HG03097 (cell line): ENCODE results near the gene SPR.
A peak's percentile ranks its signal among the peaks of the same experiment; 100 is the strongest.
"Not testable (repeated sequence)": the region's sequence is repeated elsewhere in the genome, so short reads cannot be mapped to it uniquely, and the experiment has no call there.

Experiments used
- ATAC-seq: cut with Tn5 transposase; IDR thresholded peaks from one replicate; pipeline ENCODE4 v1.9.1; 2021; ENCODE audit not compliant: unreplicated experiment, low FRiP score

Gene SPR

GRCh38 chr2:72888438-72889202, 1.4 kb downstream of the SPR start:
- ATAC-seq = no peak

DNA sequence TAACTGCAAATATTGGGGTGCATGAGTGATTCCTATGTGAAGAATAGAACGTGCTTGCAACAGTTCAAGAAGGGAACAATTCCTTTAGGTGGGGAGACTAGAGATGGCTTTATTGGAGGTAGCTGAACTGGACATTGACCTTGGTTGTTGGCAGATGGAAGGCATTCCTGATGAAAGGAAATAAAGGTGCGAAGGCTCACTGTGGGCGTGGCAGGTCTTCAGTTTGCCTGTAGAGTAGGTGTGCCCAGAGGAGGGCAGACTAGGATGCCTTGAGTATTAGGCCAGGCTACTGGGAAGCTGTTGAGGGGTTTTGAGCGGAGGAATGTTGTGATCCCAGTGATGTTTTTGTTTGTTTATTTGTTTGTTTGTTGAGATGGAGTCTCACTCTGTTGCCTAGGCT, 2.8 kb downstream of the SPR start:
- ATAC-seq = no peak

GRCh38 chr2:72891091-72891818, 4.0 kb downstream of the SPR start:
- ATAC-seq = no peak

DNA sequence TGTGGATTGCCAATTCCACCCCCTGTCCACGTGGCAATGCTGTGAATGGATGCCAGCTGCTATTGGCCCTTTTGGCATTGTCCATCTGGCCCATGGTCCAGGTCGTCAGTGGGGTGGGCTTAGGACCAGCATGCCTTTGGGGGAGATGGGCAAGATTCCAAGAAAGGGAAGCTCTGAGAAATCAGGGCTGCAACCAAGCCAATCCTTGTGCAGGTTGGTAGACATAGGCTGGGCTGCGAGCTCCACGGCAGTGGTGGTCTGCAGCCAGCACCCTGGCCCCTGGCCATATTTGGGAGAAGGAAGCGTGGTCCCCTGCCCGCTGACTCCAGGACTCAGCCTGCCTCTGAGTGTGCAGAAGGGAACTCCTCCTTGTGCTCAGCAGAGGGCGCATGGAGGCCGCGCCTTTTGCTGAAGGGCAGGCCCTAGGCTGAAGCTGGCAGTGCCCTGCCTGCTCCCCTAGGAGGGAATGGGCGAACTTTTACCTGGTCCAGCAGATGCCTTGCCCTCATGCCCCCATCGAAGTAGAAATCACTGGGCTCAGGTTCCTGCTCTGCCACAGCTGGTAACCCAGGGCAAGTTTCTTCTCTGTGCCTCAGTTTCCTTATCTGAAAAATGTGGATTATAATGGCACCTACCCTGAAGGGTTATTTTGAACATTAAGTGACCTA, 5.4 kb downstream of the SPR start:
- ATAC-seq = peak; percentile 64

GRCh38 chr2:72893594-72894319, 6.5 kb downstream of the SPR start:
- ATAC-seq = peak; percentile 63

- no peak for ATAC-seq
Observed at GRCh38 chr2:72894514-72894913, 7.3 kb downstream of the SPR start.

DNA sequence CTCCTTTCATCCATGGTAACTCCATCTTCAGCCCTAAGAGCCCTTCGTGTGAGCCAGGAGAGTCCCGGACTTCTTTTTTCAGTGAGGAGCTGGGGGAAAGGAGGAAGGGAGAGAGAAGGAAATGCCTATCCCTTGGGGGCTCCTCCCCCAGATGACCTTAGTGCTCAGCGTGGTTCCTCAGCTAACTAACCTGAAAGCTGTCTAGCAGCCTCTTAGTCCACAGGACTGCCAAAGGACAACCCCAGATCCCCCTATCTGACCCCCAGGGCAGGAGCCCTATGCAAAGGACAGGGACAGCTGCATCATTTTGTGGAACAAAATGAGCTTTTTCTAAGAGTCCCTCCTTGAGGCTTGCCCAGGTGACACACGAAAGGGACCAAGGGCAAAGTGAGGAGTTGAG, 7.9 kb downstream of the SPR start:
- ATAC-seq = no peak

DNA sequence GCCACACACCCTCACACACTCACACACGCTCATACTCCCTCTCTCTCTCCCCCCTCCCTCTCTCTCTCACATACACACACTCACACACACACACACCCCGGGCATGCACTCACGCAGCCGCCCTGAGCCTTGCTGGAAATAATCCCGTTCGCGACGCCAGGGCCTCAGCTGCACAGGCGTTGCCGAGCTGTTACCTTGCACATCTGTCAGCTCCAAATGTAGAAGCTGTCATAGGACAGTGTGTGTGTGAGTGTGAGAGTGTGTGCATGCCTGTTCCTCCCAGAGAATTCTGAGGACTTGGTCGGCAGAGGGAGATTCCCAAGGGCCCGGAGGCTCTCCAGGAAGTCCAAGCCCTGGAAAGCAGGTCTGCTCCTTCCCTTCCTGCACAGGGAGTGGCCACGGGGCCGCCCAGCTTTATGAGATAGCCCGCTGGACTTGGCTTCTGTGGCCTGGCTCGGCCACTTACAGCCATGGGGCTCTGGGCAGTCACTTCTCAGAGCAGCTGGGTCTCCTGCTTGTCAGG, 8.6 kb downstream of the SPR start:
- no peak for ATAC-seq

DNA sequence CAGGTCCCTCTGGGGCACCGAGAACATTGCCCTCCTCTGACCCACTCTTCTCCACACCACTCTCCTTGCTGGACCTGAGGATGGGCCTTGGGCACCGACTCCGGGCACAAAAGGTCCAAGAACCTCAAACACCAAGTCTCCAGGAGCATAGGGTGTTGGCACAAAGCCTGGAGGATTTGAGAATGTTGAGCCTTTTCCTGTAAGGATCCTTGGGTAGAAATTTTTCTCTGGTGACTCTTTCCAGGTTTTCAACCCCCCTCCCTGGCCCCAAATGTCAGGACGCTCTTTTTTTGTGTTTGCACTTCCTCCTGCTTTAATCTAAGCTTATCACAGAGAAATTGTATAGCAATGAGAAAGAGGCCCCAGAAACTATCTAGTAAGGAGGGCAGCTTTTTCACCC, 9.2 kb downstream of the SPR start:
- no peak for ATAC-seq

DNA sequence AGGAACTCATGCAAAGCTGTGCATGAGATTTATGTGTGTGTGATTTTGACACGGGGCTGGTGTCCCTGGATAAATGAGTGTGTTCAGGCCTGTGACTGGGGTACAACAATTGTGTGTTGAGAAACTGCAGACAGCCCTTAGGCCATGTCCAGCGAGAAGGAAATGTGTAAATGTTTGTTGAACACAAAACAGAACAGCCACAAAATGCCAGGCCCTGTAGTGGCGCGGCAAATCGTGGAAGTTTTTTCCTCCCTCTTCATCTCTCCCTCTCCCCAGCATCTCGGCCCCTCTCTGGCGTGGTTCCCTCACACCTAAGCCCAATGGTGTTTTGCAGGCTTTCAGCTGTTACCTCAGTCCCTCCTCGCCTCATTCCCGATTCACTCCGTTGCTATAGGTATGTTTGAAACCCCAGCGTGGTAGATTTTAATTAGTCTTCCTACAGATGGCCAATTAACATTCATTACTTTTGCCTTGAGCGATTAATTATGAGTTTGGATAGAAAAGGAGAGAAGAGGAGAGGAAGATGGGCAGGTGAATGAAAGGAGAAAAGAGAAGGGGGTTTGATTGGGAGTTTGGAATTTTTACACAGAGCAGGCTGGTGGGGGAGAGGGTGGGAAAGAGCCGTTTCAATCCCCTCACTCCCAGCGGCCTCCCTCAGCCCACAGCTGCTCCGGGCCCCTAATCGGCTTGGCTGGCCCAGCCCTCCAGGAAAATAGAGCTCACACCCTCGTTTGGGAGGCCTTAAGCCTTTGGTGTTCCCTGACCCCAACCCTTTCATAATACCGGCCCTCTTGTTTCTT, 10.8 kb downstream of the SPR start:
- no peak for ATAC-seq

- ATAC-seq = no peak
Observed at GRCh38 chr2:72898585-72898906, 11.3 kb downstream of the SPR start.

- no peak for ATAC-seq
Observed at GRCh38 chr2:72900191-72900825, 13.1 kb downstream of the SPR start.

- no peak for ATAC-seq
Observed at GRCh38 chr2:72901426-72901825, 14.2 kb downstream of the SPR start.

DNA sequence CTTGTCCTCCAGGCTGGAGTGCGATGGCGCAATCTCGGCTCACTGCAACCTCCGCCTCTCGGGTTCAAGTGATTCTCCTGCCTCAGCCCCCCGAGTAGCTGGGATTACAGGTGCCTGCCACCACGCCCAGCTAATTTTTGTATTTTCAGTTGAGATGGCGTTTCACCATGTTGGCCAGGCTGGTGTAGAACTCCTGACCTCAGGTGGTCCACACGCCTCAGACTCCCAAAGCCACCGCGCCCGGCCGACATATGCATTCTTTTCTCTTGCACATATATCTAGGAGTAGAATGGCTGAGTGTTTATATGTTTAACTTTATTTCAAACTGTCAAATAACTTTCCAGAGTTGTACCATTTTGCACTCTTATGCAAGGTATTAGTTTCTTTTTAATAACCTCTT, 20.2 kb downstream of the SPR start:
- not testable (repeated sequence) for ATAC-seq

DNA sequence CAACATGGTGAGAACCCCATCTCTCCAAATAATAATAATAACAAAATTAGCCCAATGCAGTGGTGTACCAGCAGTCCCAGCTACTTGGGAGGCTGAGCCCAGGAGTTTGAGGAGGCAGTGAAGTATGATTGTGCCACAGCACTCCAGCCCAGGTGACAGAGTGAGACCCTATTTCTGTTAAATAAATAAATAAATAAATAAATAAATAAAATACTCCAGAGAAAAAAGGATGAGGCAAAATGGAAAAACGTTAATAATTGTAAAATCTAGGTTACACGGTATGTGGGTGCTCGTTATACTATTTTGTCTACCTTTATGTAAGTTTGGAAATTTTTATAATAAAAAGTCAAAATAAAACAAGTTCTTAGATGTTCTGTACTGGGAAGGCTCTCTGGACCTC, 21.5 kb downstream of the SPR start:
- ATAC-seq = no peak

DNA sequence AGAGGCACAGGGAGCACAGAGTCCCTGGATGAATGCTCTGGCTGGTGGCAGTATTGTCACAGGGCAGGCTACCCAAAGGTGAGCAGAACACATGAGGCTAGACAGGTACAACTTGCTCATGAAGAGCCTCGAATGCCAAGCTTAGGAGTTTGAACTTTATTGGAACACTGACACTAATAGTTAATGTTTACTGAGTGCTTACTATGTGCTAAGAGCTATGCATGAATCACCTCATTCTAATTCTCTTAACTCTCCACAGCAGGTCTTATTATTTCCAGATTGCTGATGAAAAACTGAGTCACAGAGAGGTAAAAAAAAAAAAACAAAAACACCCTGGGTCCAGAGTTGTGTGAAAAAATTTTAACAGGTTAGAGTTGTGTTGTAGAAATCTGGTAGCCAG, 24.0 kb downstream of the SPR start:
- ATAC-seq = no peak

GRCh38 chr2:72913486-72914205, 26.4 kb downstream of the SPR start:
- no peak for ATAC-seq

DNA sequence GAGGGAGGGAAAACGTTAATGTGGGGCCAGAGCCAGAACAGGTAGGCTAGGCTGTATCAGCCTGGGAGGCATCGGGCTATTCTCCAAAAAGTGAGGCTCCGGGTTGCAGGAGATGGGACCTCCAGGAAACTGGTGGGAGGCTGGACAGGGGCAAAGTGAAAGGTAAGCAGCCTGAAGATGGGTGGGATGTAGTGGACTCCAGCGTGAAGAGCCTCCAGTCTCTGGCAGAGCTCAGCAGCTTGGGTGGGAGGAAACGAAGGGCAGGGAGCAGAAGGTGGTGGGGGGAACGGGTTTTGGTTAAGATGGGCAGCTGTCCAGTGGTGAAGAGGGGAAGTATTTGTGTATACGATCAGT, 27.0 kb downstream of the SPR start:
- ATAC-seq = no peak
